Activated CD4-positive, CD25-positive, alpha-beta regulatory T cell treated with anti-CD3 and anti-CD28 coated beads, Interleukin-2, amount 50 U/mL, for 24 hours (primary cell): ENCODE results near the gene BTG1.
A peak's percentile ranks its signal among the peaks of the same experiment; 100 is the strongest.

Experiments
- ATAC-seq, 2 donors: fragments of 150-1000 bp; cut with Tn5 transposase; one replicate each; pipeline ENCODE4 v1.10.0; 2021; ENCODE audit warnings: mild to moderate bottlenecking in 1 of 2, moderate library complexity in 1 of 2

The BTG1 gene

DNA sequence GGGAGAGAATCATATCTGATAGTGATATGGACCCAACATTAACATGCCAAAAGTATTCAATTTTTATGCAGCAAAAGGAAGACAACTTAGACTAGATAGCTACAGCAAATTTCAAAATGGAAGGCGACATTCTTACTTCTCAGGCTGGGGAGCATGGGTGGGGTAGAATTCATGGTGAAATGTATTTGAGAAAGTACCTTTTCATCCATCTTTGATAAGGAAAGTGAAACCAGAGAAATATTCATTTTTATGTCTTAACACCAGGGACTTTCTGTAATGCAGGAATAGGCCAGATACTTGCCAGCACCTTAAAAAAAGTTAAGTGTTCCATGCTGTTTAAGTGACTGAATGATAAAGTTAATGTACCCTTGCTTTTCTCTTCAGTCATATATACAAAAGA, 13.4 kb downstream of the BTG1 start:
- ATAC-seq = peak in 1 of 2 donors; percentile 19

GRCh38 chr12:92130999-92131398, 14.6 kb downstream of the BTG1 start:
- peak; percentile 22 to 31 for ATAC-seq

GRCh38 chr12:92129609-92130008, 16.0 kb downstream of the BTG1 start:
- no peak for ATAC-seq

DNA sequence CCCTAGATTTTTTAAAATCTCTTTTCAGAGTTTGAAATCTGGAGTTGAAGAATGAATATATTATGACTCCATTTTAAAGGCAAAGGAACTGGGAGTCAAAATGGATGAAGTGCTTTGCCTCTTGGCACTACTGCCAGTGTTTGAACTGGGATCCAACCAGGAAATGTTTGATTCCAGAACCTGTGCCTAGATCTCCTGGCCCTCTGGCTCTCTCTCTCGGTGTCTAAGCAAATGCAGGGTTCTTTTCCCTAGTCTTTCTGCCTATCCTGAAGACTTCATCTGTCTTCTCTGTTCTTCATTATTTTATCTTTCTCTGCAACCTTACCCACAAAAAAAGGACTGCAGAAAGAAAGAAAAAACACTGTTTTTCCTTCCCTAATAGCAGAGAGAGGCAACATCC, 17.0 kb downstream of the BTG1 start:
- no peak for ATAC-seq

GRCh38 chr12:92124689-92125029, 21.0 kb downstream of the BTG1 start:
- ATAC-seq = peak; percentile 45 to 74

DNA sequence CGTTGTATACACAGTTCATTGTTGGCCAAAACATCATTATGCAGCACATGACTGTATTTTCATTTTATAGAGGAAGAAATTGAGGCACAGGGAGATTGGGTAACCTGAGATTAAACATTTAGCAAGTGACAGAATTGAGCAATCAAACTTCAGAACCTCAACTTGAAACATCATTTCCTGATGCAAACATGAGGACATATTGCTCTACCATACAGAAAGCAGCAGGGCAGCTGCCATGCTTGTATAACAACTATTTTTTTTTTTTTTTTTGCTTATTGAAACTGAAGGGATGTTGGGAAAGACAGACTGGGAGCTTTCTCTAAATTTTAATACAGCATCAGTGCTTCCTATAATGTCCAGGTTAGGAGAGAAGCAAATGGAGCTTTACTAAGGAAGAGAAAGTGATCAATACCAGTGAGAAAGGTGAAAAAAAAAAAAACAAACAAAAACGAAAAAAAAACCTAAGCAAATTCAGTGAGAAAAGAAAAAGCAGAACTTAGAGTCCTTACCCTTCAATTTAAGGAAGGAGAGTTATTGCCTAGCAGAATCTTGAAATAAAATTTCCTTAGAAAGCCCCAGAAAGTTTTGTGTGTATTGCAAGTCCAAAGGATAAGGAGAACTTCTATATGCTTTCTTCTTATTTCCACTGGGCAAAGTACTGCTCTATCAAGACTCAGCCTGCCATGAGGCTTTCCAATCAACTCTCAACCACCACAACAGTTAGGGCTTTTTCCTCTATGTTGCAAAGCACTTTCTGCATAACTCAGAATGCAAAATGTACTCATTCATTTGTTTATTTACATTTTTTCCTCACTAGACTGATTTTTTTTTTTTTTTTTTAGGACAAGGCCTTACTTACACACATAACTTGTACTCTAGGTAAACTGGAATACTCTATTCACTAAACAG, 21.6 kb downstream of the BTG1 start:
- ATAC-seq = no peak

DNA sequence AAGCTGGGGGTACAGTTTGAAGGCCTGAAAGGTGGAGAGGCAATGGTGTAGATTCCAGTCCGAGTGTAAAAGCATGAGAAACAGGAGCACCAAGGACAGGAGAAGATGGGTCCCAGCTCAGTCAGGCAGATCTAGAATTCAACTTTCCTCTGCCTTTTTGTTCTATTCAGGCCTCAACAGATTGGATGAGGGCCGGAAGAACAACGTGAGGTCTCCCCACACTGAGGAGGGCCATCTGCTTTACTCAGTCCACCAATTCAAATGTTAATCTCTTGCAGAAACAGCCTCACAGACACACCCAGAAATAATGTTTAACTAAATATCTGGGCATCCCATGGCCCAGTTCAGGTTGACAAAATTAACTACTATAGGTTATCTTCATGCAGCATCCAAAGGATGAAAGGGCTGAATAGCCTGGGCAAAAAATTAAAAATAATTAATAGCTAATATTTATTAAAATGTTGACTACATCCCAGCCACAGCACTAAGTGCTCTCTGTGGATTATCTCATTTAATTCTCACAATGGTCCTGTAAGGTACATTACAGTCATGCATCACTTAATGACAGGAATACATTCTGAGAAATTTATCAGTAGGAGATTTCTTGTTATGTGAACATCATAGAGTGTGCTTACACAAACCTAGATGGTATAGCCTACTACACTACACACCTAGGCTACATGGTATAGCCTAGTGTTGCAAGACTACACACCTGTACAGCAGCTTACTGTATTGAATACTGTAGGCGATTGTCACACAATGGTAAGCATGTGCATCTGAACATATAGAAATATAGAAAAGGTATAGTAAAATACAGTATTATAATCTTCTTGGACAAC, 22.5 kb downstream of the BTG1 start:
- ATAC-seq = peak in 1 of 2 donors; percentile 24

DNA sequence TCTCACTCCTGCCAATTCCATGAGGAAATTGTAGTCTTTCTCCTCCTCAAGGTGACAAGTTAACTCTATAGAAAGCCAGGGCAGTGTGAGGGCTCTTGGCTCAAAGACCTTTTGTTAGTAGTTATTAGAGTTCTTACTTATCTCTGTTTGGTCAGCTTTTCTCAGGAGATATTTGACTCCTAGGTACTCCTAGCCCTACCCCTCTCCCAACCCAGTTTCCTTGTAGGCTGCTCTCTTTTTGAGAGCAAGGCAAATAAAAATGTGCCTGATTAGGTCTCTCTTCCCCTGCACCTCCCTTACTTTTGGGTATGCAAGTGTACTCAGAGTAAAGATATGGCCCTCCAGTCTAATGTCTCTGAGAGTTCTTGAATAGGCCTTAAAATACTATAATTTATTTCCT, 23.8 kb downstream of the BTG1 start:
- no peak for ATAC-seq

- no peak for ATAC-seq
Measured at GRCh38 chr12:92118826-92119536, 26.7 kb downstream of the BTG1 start.

DNA sequence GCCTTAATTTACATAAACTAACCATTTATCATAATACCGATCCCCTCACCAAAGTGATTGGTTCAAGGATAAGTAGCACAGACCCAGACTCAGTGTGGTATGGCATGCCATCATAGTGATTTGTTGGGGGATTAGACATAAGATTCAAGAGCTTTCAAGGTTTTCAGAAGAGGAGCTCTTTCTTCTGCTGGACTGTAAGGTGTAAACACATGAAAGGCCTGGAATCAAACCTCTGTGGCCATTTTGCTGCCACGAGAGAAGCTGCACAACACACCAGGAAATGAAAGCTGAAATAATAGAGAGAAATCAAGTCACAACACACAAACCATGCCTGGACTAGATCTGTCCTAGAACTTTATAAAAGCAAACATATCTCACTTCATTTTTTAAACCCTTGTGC, 30.8 kb downstream of the BTG1 start:
- no peak for ATAC-seq

GRCh38 chr12:92111256-92111655, 34.4 kb downstream of the BTG1 start:
- peak; percentile 60 to 67 for ATAC-seq

DNA sequence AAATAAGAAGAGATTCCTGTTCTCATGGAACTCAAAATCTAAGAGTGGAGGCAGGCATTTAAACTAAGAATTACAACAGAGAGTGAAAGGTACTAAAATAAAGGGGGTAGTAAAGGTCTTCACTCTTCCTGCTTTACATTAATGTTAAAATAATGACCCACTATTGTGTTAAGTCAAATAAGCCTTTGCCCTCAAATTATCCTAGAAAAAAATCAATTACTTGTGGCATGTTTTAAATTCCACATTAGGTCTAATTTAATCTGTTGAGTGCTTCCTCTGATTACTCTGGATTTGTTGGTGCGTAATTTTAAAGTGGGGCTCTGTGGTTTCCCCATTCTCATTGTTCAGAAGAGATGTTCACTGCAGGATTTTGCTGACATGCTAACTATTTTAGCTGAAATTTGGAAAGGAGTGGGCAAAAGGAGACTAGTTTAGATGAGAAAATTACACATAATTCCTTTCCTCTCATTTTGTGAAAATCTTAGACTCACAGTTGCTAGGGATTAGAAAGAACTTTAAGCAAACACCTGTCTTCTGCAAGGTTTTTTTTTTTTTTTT, 35.5 kb downstream of the BTG1 start:
- no peak for ATAC-seq

GRCh38 chr12:92109613-92110012, 36.0 kb downstream of the BTG1 start:
- no peak for ATAC-seq

GRCh38 chr12:92108651-92109050, 37.0 kb downstream of the BTG1 start:
- ATAC-seq = no peak

- no peak for ATAC-seq
Measured at GRCh38 chr12:92107621-92108131, 38.0 kb downstream of the BTG1 start.

GRCh38 chr12:92107094-92107493, 38.6 kb downstream of the BTG1 start:
- ATAC-seq = no peak

GRCh38 chr12:92105676-92106075, 40.0 kb downstream of the BTG1 start:
- no peak for ATAC-seq

- no peak for ATAC-seq
Measured at GRCh38 chr12:92105110-92105509, 40.5 kb downstream of the BTG1 start.

DNA sequence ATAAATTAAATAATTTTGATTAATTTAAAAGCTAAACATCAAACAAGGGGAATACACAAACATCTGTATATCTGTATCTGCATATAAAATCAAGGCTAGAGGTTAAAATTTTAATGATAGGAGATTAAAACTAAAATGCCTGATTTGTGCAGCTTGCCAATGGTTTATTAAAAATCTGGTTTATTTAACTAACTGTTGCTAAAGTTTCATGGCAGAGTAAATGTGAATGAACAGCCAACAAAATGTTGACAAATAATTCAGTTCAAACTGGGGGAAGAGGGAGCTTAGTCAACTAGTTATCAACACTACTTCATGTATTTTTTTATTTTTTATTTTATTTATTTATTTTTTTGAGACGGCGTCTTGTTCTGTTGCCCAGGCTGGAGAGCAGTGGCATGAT, 43.0 kb downstream of the BTG1 start:
- ATAC-seq = no peak

DNA sequence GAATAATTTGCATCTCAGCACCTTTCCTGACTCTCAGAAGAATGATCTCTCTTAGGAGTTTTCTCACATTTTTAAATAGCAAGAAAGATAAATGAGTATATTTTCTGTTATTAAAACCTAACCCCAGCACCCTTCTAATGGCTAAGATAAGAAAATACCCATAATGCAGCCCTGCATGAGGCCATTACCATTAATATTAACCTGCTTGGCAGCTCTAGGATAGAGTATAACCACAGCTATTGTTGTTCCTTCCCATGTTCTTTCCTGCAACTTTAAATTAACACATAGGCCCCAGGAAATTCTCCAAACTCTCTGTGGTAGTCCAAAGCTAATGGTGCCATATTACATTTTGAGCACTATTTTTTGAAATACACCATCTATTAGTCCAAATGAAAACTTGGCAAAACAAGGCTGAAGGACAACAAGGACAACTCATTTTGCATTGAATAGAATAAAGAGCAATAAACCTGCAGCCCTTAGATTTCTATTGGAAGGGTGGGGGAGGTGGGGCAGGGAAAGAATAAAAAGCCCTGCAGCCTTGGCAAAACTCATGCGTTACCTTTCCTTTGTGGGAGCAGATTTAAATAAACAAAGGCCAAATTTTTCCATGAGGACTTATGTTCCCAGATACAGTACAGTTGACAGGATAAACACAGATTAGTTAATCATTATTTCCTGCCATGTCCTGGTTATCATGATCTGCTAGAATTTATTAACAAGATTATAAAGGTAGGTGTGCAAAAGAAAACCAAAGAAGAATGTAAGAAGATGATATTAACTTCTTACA, 46.9 kb downstream of the BTG1 start:
- ATAC-seq = no peak

- peak; percentile 95 to 96 for ATAC-seq
Measured at GRCh38 chr12:92096346-92097136, 49.1 kb downstream of the BTG1 start.
